ENCODE results near the gene MIAT.

DNA sequence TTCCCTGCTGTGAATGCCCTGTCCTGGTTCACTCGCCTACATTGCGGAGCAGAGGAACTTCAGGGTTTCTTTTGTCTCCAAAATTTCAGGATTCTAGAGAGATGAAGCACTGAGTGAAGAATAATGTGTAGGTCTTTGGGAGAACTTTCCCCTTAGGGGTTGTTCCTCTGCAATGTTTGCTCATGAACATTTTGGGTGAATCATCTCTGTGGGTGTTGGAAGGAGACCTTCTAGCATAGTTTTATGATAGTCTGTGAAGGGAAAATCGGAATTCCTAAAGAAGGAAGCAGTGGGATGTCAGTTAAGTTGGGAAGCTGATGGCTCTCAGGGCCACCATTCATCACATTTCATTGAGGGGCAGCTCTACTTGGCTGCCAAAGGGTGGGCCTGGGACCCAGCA, 64.8 kb downstream of the MIAT start:
- TF ChIP-seq GATA2 (IDR thresholded peaks at IDR 0.05; ENCODE audit: low read depth, low read length), result no peak
- TF ChIP-seq GATA3 (IDR thresholded peaks at IDR 0.05; ENCODE audit: low read depth, low read length), result no peak

All from SH-SY5Y (cell line).